MM.1S (cell line): ENCODE data around the gene ZFAND4.

Experiments used
- DNase-seq: peaks from one replicate; pipeline ENCODE4 v3.0.0-alpha.2; 2015
- H2AFZ ChIP-seq: fragments of 300-600 bp; sonication (generic); 2 replicates; pipeline ENCODE4 v1.6.0; 2016; ENCODE audit warnings: antibody characterized with exemption, low read length
- H3F3A ChIP-seq: fragments of 300-600 bp; sonication (generic); 2 replicates; pipeline ENCODE4 v1.6.1; 2016; ENCODE audit warnings: mild to moderate bottlenecking, antibody characterized with exemption, low read length, moderate library complexity, mixed read lengths; ENCODE audit not compliant: insufficient read depth
- H3K27ac ChIP-seq: fragments of 300-600 bp; sonication (generic); 2 replicates; pipeline ENCODE4 v1.5.1; 2016; ENCODE audit warnings: mild to moderate bottlenecking, low read length
- H3K27me3 ChIP-seq: fragments of 300-600 bp; sonication (generic); replicated peaks from 2 replicates; pipeline ENCODE4 v1.6.0; 2016; ENCODE audit warnings: low read length; ENCODE audit not compliant: insufficient read depth
- H3K36me3 ChIP-seq: fragments of 300-600 bp; sonication (generic); replicated peaks from 2 replicates; pipeline ENCODE4 v1.6.1; 2016; ENCODE audit warnings: mild to moderate bottlenecking, low read length, mixed read lengths; ENCODE audit not compliant: insufficient read depth
- H3K4me1 ChIP-seq: fragments of 300-600 bp; sonication (generic); 2 replicates; pipeline ENCODE4 v1.6.1; 2016; ENCODE audit warnings: low read length, mixed read lengths
- H3K4me2 ChIP-seq: fragments of 300-600 bp; sonication (generic); 2 replicates; pipeline ENCODE4 v1.6.0; 2016; ENCODE audit warnings: low read depth, low read length
- H3K4me3 ChIP-seq: fragments of 300-600 bp; sonication (generic); 2 replicates; pipeline ENCODE4 v1.5.1; 2016; ENCODE audit warnings: low read length, mixed read lengths
- H3K79me2 ChIP-seq: fragments of 300-600 bp; sonication (generic); 2 replicates; pipeline ENCODE4 v1.6.1; 2016; ENCODE audit warnings: mixed run types, low read length, mixed read lengths
- H3K9ac ChIP-seq: fragments of 300-600 bp; sonication (generic); 2 replicates; pipeline ENCODE4 v1.6.1; 2016; ENCODE audit warnings: low read length, mixed read lengths
- H3K9me2 ChIP-seq: fragments of 300-600 bp; sonication (generic); replicated peaks from 2 replicates; pipeline ENCODE4 v1.6.1; 2016; ENCODE audit warnings: mild to moderate bottlenecking, low read length, mixed read lengths; ENCODE audit not compliant: insufficient read depth
- H3K9me3 ChIP-seq: fragments of 300-600 bp; sonication (generic); replicated peaks from 2 replicates; pipeline ENCODE4 v1.6.1; 2016; ENCODE audit warnings: mild to moderate bottlenecking, low read length, mixed read lengths; ENCODE audit not compliant: insufficient read depth
- H4K20me1 ChIP-seq: fragments of 300-600 bp; sonication (generic); 2 replicates; pipeline ENCODE4 v1.6.1; 2016; ENCODE audit warnings: mild to moderate bottlenecking, low read length, moderate library complexity, mixed read lengths; ENCODE audit not compliant: insufficient read depth
- CTCF ChIP-seq: fragments of 300-600 bp; sonication (generic); IDR thresholded peaks from 2 replicates; pipeline ENCODE4 v1.5.1; 2016; ENCODE audit warnings: antibody characterized with exemption, low read length, mixed read lengths
- EZH2 ChIP-seq: fragments of 300-600 bp; sonication (generic); optimal IDR thresholded peaks from 2 replicates; pipeline ENCODE3; 2017; ENCODE audit warnings: low read depth, mild to moderate bottlenecking, antibody characterized with exemption, low read length, mixed read lengths
- EZH2phosphoT487 ChIP-seq: fragments of 300-600 bp; sonication (generic); IDR thresholded peaks from 2 replicates; pipeline ENCODE4 v1.6.1; 2018; ENCODE audit warnings: antibody characterized with exemption, low read length

Gene ZFAND4

GRCh38 chr10:45581582-45582385 lies 90.8 kb downstream of the ZFAND4 start:
- no peak overlapping the region for H2AFZ ChIP-seq
- H3K4me1 ChIP-seq = peaks cover 18% of the 10 kb centered on the region
- TF ChIP-seq EZH2phosphoT487 (no peak), CTCF (no peak), EZH2 (no peak)
- DNase-seq = no peak
- H3K36me3 ChIP-seq = no peaks in the 10 kb centered on the region
- H4K20me1 ChIP-seq = no peaks in the 10 kb centered on the region
- peak overlapping the region; percentile 80; the same call in 1 of the 2 replicates for H3K27ac ChIP-seq
- peak overlapping the region; percentile 87; the same call in 1 of the 2 replicates for H3K4me2 ChIP-seq
- no peaks in the 10 kb centered on the region for H3K9me3 ChIP-seq
- H3F3A ChIP-seq = peaks cover 16% of the 10 kb centered on the region
- H3K9ac ChIP-seq = no peak overlapping the region
- H3K79me2 ChIP-seq = peaks cover 44% of the 10 kb centered on the region
- H3K27me3 ChIP-seq = no peaks in the 10 kb centered on the region
- H3K4me3 ChIP-seq = no peak overlapping the region
- H3K9me2 ChIP-seq = no peaks in the 10 kb centered on the region

GRCh38 chr10:45581216-45581549 lies 91.4 kb downstream of the ZFAND4 start:
- TF ChIP-seq CTCF = no peak
- TF ChIP-seq EZH2 = no peak
- no peak for TF ChIP-seq EZH2phosphoT487
- H3K36me3 ChIP-seq = no peaks in the 10 kb centered on the region
- peak overlapping the region; percentile 50 for H2AFZ ChIP-seq
- peak overlapping the region; percentile 60 for H3K4me3 ChIP-seq
- H3K27ac ChIP-seq = peak overlapping the region; percentile 80
- peak overlapping the region; percentile 87 for H3K4me2 ChIP-seq
- H3K9me2 ChIP-seq = no peaks in the 10 kb centered on the region
- H3K79me2 ChIP-seq = peaks cover 46% of the 10 kb centered on the region
- no peaks in the 10 kb centered on the region for H3K27me3 ChIP-seq
- H3F3A ChIP-seq = peaks cover 16% of the 10 kb centered on the region
- DNase-seq = peak; percentile 20
- H3K9me3 ChIP-seq = no peaks in the 10 kb centered on the region
- H3K4me1 ChIP-seq = peaks cover 18% of the 10 kb centered on the region
- H4K20me1 ChIP-seq = no peaks in the 10 kb centered on the region
- peak overlapping the region; percentile 46; the same call in 1 of the 2 replicates for H3K9ac ChIP-seq

GRCh38 chr10:45580371-45581215 lies 92.0 kb downstream of the ZFAND4 start:
- no peaks in the 10 kb centered on the region for H3K27me3 ChIP-seq
- peaks cover 18% of the 10 kb centered on the region for H3K4me1 ChIP-seq
- H3K79me2 ChIP-seq = peaks cover 44% of the 10 kb centered on the region
- peak; percentile 83 for DNase-seq
- H3K36me3 ChIP-seq = no peaks in the 10 kb centered on the region
- no peaks in the 10 kb centered on the region for H3K9me2 ChIP-seq
- no peaks in the 10 kb centered on the region for H3K9me3 ChIP-seq
- TF ChIP-seq CTCF = no peak
- H3F3A ChIP-seq = peaks cover 16% of the 10 kb centered on the region
- H3K4me2 ChIP-seq = peak overlapping the region; percentile 87
- peak overlapping the region; percentile 80 for H3K27ac ChIP-seq
- peak overlapping the region; percentile 60 for H3K4me3 ChIP-seq
- peak overlapping the region; percentile 46 for H3K9ac ChIP-seq
- H4K20me1 ChIP-seq = no peaks in the 10 kb centered on the region
- peak overlapping the region; percentile 50 for H2AFZ ChIP-seq
